Ovary (tissue), 9 donors: ENCODE measurements around the gene NDUFA11. TPM values are rescaled to one million over a fixed set of nuclear protein-coding genes. Genes with fewer than 3 reads are reported as not detected.

Experiments
- DNase-seq, 5 donors: peaks; one replicate each; pipeline ENCODE4 v3.0.0-alpha.2; 2019 to 2020
- H3K27ac ChIP-seq, 2 donors: fragments of 200-600 bp; one replicate each; pipeline versions ENCODE4 v1.5.1 to v1.8.0; 2019 to 2022
- H3K27me3 ChIP-seq: fragments of 200-600 bp; one replicate; pipeline ENCODE4 v1.8.0; 2022
- H3K36me3 ChIP-seq: fragments of 200-600 bp; sonication (generic); one replicate; pipeline ENCODE4 v1.5.1; 2019
- H3K4me1 ChIP-seq: one replicate; pipeline ENCODE4 v1.8.1; 2013; ENCODE audit warnings: mild to moderate bottlenecking, moderate library complexity; ENCODE audit not compliant: insufficient read depth
- H3K4me3 ChIP-seq: fragments of 200-600 bp; sonication (generic); one replicate; pipeline ENCODE4 v1.5.1; 2017
- H3K9me3 ChIP-seq, 2 donors: fragments of 200-600 bp in 1 of 2; sonication (generic) in 1 of 2; one replicate each; pipeline versions ENCODE4 v1.5.1 to v1.8.1; 2013 to 2019; ENCODE audit warnings: mild to moderate bottlenecking in 1 of 2, moderate library complexity in 1 of 2
- CTCF ChIP-seq, 3 donors: fragments of 450-650 bp in 2 of 3; fragments of 200-600 bp in 1 of 3; IDR thresholded peaks; one replicate each; pipeline versions ENCODE4 v1.5.1 to v1.8.0; 2016 to 2022; ENCODE audit warnings: antibody characterized with exemption in 3 of 3, mild to moderate bottlenecking in 1 of 3
- EP300 ChIP-seq: sonication (generic); formaldehyde crosslinking; IDR thresholded peaks from one replicate; pipeline ENCODE4 v1.6.1; 2017; ENCODE audit warnings: antibody characterized with exemption
- POLR2A ChIP-seq: fragments of 450-650 bp; IDR thresholded peaks from one replicate; pipeline ENCODE4 v1.6.1; 2017; ENCODE audit warnings: antibody characterized with exemption, mild to moderate bottlenecking, moderate library complexity
- WGBS, 3 donors: extraction: QIAGEN DNeasy Blood & Tissue Kit in 1 of 3; methylation state at CpG; one replicate each; pipeline versions ENCODE4 v1.1.5 to v1.1.7; 2013 to 2017; 5-methylcytosine and 5-hydroxymethylcytosine counted together
- intact Hi-C, 4 donors: fragments of 100-400 bp; cut with DNase I; formaldehyde crosslinking; loops; one replicate each; pipeline versions ENCODE4 v1.11.0 to v1.15.1; 2022 to 2023
- polyA plus RNA-seq, 2 donors: library from polyadenylated mRNA; stranded (reverse); fragments of 200-250 nt in 1 of 2; fragments of 350-450 nt in 1 of 2; fragmentation: Illumina TruSeq in 1 of 2; extraction: RNeasy Lipid Tissue Mini Kit (QIAGEN cat#74804) in 1 of 2; gene quantifications; one replicate each; pipeline ENCODE4 v1.2.3, GENCODE V29; 2013 to 2014
- total RNA-seq, 7 donors: library from RNA; depleted of rRNA in 2 of 7; stranded (reverse); fragments of >200 nt in 2 of 7; fragmentation: NEBNext Ultra II Directional in 3 of 7; extraction: Animal tissue kit (Norgen Biotek cat#: 25700) in 3 of 7; gene quantifications; one replicate each; pipeline versions ENCODE4 v1.1.0 to v1.2.4, GENCODE V29; 2016 to 2023
- donor health status: DM: no; HTN: no; CAD: no; lungs with moderate emphysema.
- donor health status: DM: no; HTN: no; CAD: no.
- donor health status: Bipolar disorder and iron deficiency.
- donor health status: DM: yes; HTN: yes; CAD: no.
- donor health status: DM: no; HTN: no; CAD: no.
- donor health status: DM: yes; HTN: yes; CAD: no.

The NDUFA11 gene
- total and polyA plus RNA-seq, 9 donors = 3.9 to 352 (median 203) TPM

- intact Hi-C loops = no loop called here
- Histone ChIP-seq H3K4me1 (peaks cover 3% of the 10 kb centered on the region), H3K36me3 (no peaks in the 10 kb centered on the region), H3K27me3 (no peaks in the 10 kb centered on the region), H3K9me3 (no peaks in the 10 kb centered on the region), H3K4me3 (peak within 1 kb of the TSS; percentile 94), H3K27ac (peak within 1 kb of the TSS; percentile 71)
- peak; percentile 99 to 100 (median 99) for DNase-seq
- TF ChIP-seq POLR2A (peak; percentile 26), EP300 (peak; percentile 19), CTCF (IDR thresholded peaks at IDR 0.05) (no peak)
- WGBS, 3 donors = 0 to 1% (median 1%) methylated on average over 39 to 61 of the region's 61 CpGs
These were observed 943 bp upstream of the NDUFA11 start, which contains the start of gene VMAC for GRCh38 chr19:5904352-5905113. VMAC (plus strand) TSS chr19:5904872; CDS start chr19:5904891, 19 bp downstream.

- no peaks in the 10 kb centered on the region for H3K9me3 ChIP-seq
- TF ChIP-seq EP300 (no peak), CTCF (IDR thresholded peaks at IDR 0.05) (no peak), POLR2A (no peak)
- H3K4me3 ChIP-seq = peak overlapping the region; percentile 70
- no peak for DNase-seq
- H3K4me1 ChIP-seq = peaks cover 3% of the 10 kb centered on the region
- 1 to 2% (median 2%) methylated on average over 27 of the region's 27 CpGs for WGBS, 3 donors
- H3K36me3 ChIP-seq = no peaks in the 10 kb centered on the region
- no peaks in the 10 kb centered on the region for H3K27me3 ChIP-seq
- H3K27ac ChIP-seq = peak overlapping the region; percentile 71
- intact Hi-C loops = no loop called here
These were observed 450 bp downstream of the NDUFA11 start for GRCh38 chr19:5903056-5903623.

DNA sequence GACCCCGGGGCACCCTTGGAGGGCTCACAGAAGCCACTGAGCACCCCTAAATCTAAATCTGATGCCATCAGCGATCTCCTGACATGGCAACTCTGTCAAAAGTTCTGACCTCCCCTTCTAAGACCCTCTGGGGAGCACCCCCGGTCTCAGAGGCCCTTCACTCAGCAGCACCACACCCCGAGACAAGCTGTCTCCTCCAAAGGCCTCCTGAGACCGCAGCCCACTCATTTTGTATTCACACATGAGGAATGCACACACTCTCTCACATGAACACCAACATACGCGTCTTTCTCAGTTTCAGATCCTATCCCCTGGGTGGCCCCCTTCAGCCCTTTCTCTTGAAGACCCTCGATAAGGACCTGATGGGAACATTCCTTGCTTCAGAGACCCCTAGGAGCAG lies 2.6 kb downstream of the NDUFA11 start:
- no peak for DNase-seq
- no peaks in the 10 kb centered on the region for H3K36me3 ChIP-seq
- peaks cover 3% of the 10 kb centered on the region for H3K4me1 ChIP-seq
- H3K9me3 ChIP-seq = no peaks in the 10 kb centered on the region
- TF ChIP-seq EP300 (no peak), CTCF (IDR thresholded peaks at IDR 0.05) (no peak), POLR2A (no peak)
- H3K4me3 ChIP-seq = no peak overlapping the region
- no peaks in the 10 kb centered on the region for H3K27me3 ChIP-seq
- intact Hi-C loops = no loop called here
- 86 to 88% (median 88%) methylated on average over 8 of the region's 8 CpGs for WGBS, 3 donors
- no peak overlapping the region for H3K27ac ChIP-seq

GRCh38 chr19:5899728-5900526 lies 3.7 kb downstream of the NDUFA11 start:
- 78 to 84% (median 83%) methylated on average over 13 of the region's 13 CpGs for WGBS, 3 donors
- H3K27me3 ChIP-seq = no peaks in the 10 kb centered on the region
- H3K4me1 ChIP-seq = peaks cover 1% of the 10 kb centered on the region
- no peak overlapping the region for H3K27ac ChIP-seq
- H3K36me3 ChIP-seq = no peaks in the 10 kb centered on the region
- no peak overlapping the region for H3K4me3 ChIP-seq
- TF ChIP-seq POLR2A = no peak
- no peak for TF ChIP-seq EP300
- no peak for TF ChIP-seq CTCF (IDR thresholded peaks at IDR 0.05)
- no peak for DNase-seq
- intact Hi-C loops = loop anchor here in 1 of 4 donors (10.0 kb wide), 1 partner anchor 95 kb away; the partner anchor contains the start of gene NRTN
- no peaks in the 10 kb centered on the region for H3K9me3 ChIP-seq
